Measurements from ENCODE around the gene MRPS2.

The MRPS2 gene

GRCh38 chr9:135461936-135462335 is 38.5 kb upstream of the MRPS2 start:
- no peak for TF ChIP-seq CTCF (IDR thresholded peaks at IDR 0.05; ENCODE audit: low read depth, low read length)
- no peak for DNase-seq (ENCODE audit: low read depth in 2 of 2)
- no peak overlapping the region for H3K4me3 ChIP-seq (replicated peaks in 1 of 2; ENCODE audit: low read depth in 2 of 2, low read length in 2 of 2)

- H3K4me3 ChIP-seq (replicated peaks in 1 of 2; ENCODE audit: low read depth in 2 of 2, low read length in 2 of 2) = no peak overlapping the region
- peak; percentile 16 to 56 for DNase-seq (ENCODE audit: low read depth in 2 of 2)
- TF ChIP-seq CTCF (IDR thresholded peaks at IDR 0.05; ENCODE audit: low read depth, low read length) = no peak
These were observed 37.3 kb upstream of the MRPS2 start for GRCh38 chr9:135463140-135463539.

GRCh38 chr9:135464181-135464580 is 36.3 kb upstream of the MRPS2 start:
- TF ChIP-seq CTCF (IDR thresholded peaks at IDR 0.05; ENCODE audit: low read depth, low read length) = no peak
- no peak for DNase-seq (ENCODE audit: low read depth in 2 of 2)
- no peak overlapping the region for H3K4me3 ChIP-seq (replicated peaks in 1 of 2; ENCODE audit: low read depth in 2 of 2, low read length in 2 of 2)

- TF ChIP-seq CTCF (IDR thresholded peaks at IDR 0.05; ENCODE audit: low read depth, low read length) = no peak
- peak overlapping the region in 1 of 2 donors; percentile 16 for H3K4me3 ChIP-seq (replicated peaks in 1 of 2; ENCODE audit: low read depth in 2 of 2, low read length in 2 of 2)
- peak; percentile 25 to 58 for DNase-seq (ENCODE audit: low read depth in 2 of 2)
These were observed 31.5 kb upstream of the MRPS2 start for GRCh38 chr9:135468854-135469521.

- TF ChIP-seq CTCF (IDR thresholded peaks at IDR 0.05; ENCODE audit: low read depth, low read length) = no peak
- DNase-seq (ENCODE audit: low read depth in 2 of 2) = no peak
- H3K4me3 ChIP-seq (replicated peaks in 1 of 2; ENCODE audit: low read depth in 2 of 2, low read length in 2 of 2) = no peak overlapping the region
These were observed 28.5 kb upstream of the MRPS2 start for GRCh38 chr9:135471791-135472640.

- no peak for TF ChIP-seq CTCF (IDR thresholded peaks at IDR 0.05; ENCODE audit: low read depth, low read length)
- no peak for DNase-seq (ENCODE audit: low read depth in 2 of 2)
- H3K4me3 ChIP-seq (replicated peaks in 1 of 2; ENCODE audit: low read depth in 2 of 2, low read length in 2 of 2) = no peak overlapping the region
These were observed 26.4 kb upstream of the MRPS2 start for GRCh38 chr9:135473972-135474543.
